ENCODE results near the gene TIMM23B.
"Not testable (repeated sequence)": the region's sequence is repeated elsewhere in the genome, so short reads cannot be mapped to it uniquely, and the experiment has no call there.

The TIMM23B gene, protein sequence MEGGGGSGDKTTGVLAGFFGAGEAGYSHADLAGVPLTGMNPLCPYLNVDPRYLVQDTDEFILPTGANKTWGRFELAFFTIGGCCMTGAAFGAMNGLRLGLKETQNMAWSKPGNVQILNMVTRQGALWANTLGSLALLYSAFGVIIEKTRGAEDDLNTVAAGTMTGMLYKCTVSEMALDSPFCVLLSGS

DNA sequence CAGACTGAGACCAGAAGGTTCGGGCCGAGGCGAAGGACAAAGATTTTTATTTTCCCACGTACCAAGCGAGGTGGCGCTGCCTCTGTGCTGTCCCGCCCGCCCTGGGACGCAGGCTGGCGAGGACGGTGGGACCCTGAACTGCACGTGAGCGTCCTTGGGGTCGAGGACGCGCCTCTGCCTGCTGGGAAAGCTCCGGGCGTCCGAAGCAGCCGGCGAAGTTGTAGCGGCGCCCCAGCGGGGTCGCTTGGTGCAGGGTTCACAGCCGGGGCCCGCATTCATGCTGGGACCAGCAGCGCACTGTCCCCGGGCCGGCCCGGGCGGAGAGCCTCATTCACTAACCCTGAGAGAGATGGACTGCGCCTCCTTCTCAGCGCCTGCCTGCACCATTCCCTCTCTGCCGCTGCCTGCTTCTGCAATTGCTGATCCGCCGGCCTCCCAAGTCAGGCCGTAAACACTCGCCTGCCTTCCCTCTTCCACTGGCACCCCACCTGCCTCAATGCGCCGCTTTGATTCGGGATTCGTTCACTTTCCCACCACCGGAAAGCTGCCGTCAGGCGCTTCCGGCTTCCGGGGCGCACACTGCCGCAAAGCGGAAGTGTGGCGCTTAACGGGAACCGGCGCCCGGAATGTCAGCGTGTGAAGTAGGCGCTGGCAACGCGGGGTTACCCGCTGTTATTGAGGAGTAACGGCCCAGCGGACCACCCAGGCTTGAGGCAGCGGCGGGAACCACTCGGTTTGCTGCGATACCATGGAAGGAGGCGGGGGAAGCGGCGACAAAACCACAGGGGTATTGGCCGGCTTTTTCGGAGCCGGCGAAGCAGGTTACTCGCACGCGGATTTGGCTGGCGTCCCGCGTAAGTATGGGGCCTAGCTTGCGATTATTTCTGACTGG lies at the start of gene TIMM23B, which contains the start of gene PARG:
TIMM23B (plus strand) TSS at position 607 of the 892 bp plus-strand sequence; CDS start at position 749, 142 bp downstream.
PARG (minus strand) TSS at position 581 of the 892 bp plus-strand sequence; CDS start at position 279, 302 bp downstream.
- DNase-seq (ENCODE audit: low spot score), result peak; percentile 48

DNA sequence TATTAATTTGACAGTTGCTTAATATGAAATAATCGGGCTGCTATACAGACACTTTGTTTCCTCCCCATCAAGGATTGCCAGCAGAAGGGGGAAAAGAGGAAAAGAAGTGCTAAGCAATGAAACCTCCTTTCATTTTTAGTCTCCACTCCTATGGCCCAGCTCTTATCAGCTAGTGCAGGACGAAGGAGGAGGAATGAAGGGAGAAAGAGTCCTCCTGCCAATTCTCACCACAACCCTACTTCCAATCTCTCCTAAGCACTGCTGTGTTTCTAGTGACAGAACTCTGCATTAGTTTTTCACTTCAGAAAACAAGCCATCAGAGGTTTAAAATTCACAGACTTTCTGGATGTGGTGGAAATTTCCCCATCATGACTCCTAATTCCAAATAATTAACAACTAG lies 41.9 kb upstream of the TIMM23B start:
- not testable (repeated sequence) for DNase-seq (ENCODE audit: low spot score)

DNA sequence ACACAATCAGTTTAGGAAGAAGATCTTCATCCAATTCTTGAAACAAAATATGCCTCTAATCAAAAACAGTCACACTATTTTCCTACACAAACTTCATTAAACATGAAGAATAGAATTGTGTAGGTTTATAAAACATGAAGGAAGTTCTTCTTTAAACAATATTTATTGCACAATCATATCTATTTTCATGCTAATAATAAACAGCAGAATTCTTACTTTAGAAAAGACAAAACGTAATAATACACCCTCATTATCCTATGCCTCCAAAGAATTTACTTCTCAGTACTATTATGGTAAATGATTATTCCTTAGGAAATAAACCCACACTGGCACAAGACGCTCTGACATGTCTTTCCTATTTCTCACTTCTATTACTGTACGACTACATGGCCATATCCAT lies 41.4 kb upstream of the TIMM23B start:
- DNase-seq (ENCODE audit: low spot score), result not testable (repeated sequence)

DNA sequence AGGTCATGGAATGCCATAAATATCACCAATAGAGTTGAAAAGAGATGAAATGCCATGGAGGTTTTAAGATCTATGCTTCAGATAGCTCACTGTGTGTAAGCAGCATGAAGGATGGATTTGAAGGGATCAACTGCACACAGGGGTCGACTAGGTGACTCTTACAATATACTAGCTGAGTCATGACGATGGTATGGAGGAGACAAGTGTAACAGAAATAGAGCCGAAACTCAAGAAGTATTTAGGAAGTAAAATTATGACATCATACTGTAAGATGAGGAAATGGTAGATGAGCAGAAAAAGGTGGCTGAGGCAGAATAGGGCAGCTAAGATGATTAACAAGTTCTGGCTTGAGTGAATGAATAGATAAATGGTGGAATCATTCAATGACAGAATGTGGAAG lies 38.0 kb upstream of the TIMM23B start:
- DNase-seq (ENCODE audit: low spot score), result not testable (repeated sequence)

DNA sequence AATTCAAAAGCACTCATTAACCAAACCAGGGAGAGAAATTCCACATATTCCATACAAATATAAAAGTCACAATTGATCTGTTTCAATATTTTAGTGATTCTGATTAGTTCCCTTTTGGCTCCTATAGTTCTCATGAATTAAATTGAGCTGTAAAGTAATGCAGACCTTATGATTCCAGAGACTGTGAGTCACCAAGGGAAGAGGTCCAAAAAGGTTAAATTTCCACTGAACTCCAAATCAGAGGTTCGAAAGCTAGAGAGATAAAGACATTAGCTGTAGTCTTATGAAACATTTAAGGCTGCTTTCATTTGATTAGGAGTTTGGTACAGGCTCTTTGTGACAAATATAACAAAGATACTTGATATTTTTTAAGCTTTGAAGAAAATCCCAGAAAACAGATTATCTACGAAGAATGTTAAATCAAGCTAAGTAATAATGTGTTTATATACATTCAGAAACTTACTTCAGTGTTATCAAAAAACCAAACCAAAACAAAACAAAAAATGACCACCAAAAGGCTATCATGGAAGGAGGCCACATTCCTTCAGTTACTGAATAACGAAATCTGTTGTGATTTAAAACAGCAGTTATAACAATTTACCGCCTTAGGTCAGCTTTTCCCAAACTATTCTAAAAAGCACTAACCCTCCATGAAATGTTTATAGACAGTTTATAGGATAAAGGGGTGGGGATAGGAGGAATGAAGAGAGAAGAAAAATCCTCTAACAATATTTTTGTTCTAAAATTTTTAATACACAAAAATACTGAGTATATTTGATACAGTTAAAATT lies 33.4 kb upstream of the TIMM23B start:
- not testable (repeated sequence) for DNase-seq (ENCODE audit: low spot score)

DNA sequence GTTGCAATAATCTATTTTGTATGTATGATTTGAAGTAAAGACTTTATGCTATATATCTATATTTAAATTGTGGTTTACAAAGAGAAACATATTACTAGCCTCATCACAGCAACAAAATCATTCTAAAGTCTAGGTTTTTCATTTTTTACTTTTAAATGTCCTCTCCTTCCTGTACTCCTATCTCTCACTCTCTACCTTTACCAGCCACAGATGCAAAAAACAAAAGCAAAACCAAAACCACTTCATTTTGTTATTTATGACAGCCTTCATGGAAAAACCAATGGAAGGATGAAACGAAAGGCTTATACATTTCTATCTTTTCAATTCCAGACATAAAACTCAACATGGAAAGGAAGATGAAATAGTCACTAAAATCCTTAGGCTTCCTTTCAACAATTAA lies 31.6 kb upstream of the TIMM23B start:
- DNase-seq (ENCODE audit: low spot score), result not testable (repeated sequence)

DNA sequence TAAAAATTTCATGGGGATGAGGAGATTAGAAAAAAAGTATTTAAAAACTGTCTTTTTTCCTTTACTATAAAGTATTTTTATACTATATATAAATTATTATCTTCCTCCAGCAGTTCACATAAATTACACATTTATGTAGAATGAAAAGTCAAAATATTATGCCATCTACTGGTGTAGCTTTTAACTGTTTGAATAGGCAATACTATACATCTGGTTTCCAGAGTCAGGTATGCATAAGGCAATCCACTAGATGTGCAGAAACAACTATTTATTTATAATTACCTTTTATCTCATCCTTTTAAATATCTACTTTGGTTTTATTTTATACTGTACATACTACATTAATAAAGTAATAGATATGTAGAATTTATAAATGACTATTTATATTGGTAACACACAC lies 25.4 kb upstream of the TIMM23B start:
- not testable (repeated sequence) for DNase-seq (ENCODE audit: low spot score)

DNA sequence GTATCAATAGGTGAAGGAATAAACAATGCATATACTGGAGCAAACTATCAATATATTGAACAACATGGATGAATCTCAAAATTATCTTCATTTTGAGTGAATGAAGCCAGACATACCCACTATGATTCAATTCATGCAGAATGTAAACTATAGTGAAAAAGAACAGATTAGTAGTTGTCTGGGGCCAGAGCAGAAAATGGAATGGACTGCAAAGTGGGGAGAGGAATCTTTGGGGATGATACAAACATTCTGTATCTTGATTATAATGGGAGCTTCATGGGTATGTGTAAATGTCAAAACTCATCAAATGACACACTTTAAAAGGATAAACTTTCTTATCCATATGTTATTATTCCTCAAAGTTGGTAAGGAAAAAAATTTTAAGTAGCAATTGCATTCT lies 23.9 kb upstream of the TIMM23B start:
- DNase-seq (ENCODE audit: low spot score), result not testable (repeated sequence)

DNA sequence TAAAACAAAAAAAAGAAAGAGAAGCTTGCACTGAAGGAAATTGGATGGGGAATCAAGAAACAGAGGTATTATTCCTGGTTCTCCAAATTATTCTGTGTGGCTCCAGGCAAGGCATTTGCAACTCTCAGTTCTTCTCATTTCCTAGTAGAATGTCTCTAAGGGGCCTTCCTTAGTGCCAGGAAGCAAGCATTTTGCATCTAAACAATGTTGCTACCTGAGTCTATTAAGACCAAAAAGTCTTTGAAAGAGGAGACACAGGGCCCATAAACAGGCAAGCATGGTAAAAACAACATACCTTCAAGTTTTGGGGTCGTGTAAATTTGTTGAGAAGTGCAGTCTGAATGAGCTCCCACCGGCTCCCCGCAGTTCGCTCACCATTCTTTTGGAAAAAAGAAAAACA lies 19.8 kb upstream of the TIMM23B start:
- DNase-seq (ENCODE audit: low spot score), result not testable (repeated sequence)

DNA sequence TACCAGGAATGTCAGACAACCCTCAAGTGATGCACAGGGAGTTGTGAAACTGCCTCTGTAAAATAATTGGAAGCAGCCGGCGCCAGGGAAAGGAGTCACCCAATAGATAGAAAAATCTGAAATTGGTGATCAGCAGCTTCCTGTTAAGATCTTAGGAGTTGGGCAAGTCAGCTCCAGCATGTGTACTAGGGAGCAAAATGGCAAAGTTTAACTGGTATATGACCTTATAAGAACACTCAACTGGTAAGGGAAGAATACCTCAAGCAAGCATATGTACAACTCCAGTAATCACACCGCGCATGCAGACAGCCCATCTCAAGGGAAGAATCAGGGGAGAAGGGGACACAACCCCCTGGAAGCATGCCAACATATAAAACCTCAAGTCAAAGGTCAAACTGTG lies 18.3 kb upstream of the TIMM23B start:
- not testable (repeated sequence) for DNase-seq (ENCODE audit: low spot score)

DNA sequence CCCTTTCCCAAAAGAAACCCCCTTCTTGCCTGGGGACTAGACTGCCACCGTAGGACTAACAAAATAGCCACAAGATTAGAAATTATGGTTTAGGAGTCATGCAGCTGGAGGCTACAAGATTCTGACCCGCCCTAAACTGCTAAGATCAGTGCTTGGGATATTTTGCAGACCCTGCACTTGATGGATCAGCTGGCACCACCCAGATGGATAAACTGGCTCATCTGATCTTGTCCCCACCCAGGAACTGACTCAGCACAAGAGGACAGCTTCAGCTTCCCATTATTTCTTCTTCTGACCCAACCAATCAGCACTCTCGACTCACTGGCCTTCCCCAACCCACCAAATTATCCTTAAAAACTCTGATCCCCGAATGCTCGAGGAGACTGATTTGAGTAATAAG lies 10.6 kb upstream of the TIMM23B start:
- not testable (repeated sequence) for DNase-seq (ENCODE audit: low spot score)

DNA sequence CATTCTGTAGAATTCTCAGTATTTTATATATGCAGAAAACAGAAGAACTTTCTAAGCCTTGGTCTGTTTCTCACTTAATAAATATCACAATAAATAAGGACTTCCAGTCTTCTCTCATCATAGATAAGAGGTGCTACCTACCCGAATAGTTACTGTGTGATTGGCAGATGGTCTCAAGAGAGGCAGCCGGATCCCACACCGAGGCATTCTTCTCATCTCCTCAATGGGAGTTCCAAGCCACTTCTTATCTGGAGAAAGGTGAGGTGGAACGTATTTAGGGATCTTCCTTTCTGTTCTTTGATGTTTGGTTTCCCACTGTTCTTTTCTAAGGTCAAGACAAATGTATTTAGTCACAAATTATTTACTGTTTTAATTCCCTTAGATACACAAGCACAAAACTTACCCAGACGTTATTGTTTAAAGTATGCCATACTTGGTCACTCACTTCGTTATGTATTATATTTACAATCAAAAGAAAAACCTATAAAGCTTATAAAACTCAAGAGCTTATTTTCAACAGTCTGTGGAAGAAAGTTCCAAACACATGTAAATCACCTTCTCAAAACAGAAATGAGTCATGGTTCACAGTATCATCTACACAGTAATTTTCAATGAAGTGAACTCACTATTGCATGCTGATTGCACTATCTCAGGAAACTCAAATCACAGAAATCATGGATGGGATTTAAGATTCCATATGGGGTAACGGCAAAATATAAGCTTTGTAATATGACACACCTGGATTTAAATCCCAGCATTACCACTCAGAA lies 9.7 kb upstream of the TIMM23B start:
- DNase-seq (ENCODE audit: low spot score), result not testable (repeated sequence)

DNA sequence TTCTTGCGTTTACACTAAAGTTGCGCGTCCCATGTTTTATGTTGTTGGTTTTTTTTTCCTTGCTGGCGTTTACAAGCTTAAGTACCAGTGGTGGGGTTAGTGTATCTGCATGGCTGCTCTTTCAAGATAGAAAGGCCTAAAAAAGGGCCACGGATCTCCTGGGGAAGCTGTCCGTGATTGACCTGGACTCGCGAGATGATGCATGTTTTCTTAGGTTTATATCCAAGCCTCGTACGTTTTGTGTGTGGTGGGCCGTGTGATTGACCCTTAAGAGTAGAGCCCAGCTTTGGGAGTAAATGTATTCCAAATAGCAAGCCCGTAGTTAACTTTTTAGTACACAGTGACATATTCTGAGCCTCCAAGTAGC lies 469 bp downstream of the TIMM23B start:
- peak; percentile 12 for DNase-seq (ENCODE audit: low spot score)

DNA sequence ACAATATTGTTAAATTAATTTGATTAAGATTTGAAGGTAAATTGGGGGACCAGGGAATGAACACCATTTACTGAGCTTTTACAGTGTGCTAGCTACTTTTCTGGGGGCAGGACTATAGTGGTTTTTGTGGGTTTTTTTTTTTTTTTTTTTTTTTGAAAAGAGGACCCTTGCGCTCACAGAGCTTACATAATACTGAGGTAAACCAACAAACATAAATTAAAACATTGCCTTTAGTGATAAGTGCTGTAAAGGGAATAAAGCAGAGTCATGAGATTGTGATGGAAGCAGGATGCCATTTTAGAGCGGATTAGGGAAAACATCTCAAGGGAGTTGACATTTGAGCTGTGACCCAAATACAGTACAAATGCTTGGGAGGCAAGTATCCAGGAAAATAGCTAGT lies 1.8 kb downstream of the TIMM23B start:
- not testable (repeated sequence) for DNase-seq (ENCODE audit: low spot score)

DNA sequence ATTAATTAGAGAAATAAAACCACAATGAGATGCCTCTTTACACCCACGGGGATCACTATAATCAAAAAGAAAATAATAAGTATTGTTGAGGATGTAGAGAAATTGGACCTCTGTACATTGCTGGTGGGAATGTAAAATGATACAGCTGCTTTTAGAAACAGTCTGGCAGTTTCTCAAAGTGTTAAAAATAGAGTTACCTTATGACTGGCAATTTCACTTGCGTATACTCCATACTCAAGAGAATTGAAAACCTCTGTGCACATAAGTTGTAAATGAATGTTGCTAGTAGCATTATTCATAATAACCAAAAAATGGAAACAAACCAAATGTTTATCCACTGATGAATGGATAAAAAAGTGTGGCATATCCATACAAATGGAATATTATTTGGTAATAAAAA lies 6.3 kb downstream of the TIMM23B start:
- DNase-seq (ENCODE audit: low spot score), result not testable (repeated sequence)

DNA sequence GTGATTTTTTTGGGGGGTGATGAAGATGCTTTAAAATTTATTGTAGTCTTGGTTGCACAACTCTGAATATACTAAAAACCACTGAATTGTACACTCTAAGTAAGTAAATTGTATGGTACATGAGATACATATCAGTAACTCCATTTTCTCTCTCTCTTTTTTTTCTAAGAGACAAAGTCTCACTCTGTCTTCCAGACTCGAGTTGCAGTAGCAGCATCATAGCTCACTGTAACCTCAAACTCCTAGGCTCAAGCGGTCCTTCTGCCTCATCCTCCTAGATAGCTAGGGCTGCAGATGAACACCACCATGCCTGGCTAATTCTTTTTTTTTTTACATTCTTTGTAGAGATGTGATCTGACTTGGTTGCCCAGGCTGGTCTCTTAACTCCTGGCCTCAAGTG lies 6.9 kb downstream of the TIMM23B start:
- DNase-seq (ENCODE audit: low spot score), result not testable (repeated sequence)

DNA sequence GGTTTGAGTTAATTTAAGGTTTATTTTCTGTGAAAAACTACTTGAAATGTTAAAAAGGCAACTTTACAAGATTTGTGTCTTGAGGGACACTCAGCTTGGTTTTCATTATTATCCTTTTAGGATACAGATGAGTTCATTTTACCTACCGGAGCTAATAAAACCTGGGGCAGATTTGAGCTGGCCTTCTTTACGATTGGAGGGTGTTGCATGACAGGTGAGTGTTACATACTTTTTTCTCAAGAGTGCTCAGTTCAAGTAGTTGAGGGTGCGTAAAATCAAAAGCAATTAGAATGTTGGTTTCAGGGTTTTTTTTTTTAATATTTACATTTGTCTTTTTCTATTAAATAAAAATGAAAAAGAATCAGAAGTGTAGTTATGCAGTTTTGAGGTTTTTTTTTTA lies 10.2 kb downstream of the TIMM23B start:
- DNase-seq (ENCODE audit: low spot score), result not testable (repeated sequence)

DNA sequence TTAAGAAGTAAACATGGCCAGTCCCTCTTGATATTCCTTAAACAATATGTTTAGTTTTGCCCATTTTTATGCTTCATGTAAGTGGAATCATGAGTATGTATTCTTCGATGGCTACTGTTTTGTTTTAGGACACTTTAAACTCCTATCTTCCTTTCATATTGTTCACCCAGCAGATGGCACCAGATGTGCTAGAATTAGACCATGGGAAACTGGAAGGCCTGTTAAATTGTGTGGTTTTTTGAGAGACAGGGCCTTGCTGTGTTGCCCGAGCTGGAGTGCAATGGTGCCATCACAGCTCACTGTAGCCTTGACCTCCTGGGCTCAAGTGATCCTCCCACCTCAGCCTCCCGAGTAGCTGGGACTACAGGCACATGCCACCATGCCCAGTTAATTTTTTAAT lies 11.3 kb downstream of the TIMM23B start:
- not testable (repeated sequence) for DNase-seq (ENCODE audit: low spot score)

DNA sequence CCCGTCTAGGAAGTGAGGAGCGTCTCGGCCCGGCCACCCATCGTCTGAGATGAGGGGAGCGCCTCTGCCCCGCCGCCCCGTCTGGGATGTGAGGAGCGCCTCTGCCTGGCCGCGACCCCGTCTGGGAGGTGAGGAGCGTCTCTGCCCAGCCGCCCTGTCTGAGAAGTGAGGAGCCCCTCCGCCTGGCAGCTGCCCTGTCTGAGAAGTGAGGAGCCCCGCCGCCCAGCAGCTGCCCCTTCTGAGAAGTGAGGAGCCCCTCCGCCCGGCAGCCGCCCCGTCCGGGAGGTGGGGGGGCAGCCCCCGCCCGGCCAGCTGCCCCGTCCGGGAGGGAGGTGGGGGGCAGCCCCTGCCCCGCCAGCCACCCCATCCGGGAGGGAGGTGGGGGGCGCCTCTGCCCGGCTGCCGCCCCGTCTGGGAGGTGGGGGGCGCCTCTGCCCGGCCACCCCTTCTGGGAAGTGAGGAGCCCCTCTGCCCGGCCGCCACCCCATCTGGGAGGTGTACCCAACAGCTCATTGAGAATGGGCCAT lies 28.5 kb downstream of the TIMM23B start:
- not testable (repeated sequence) for DNase-seq (ENCODE audit: low spot score)

DNA sequence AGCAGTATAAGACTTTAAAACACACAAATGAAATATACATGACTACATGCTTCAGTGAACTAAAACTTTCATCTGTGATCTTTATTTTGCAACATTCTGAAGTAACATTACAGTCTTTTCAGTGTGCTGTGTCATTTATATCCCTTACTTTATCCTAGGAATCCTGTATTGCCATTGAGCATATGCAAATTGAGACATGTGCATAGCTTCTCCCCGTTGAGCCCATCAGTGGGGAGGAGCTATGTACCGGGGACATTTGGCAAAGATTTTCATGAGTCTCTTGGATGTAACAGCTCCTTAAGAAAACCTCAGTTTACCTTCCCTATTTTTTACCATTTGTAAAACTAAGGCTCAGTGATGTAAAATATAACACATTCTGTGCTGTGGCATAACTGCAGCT lies 29.6 kb downstream of the TIMM23B start:
- not testable (repeated sequence) for DNase-seq (ENCODE audit: low spot score)

DNA sequence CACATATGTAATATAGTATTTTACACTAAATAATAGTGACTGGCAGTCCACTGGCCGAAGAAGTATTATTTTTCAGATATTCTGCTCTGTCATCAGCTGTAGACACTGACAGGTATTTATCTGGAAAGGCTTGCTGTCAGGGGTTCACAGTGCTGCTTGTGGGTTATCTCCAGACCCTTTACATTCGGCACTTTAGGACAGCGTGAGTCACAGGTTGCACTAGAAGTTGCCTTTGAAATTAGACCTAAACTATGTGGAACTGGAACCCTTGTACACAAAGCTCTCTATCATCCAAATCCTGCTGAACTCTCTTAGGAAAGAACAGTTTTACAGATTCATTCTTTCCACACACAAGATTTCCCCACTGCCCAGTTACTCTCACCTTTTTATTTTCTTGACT lies 30.2 kb downstream of the TIMM23B start:
- not testable (repeated sequence) for DNase-seq (ENCODE audit: low spot score)
